ENCODE results near the gene CDH4. TPM values are rescaled to one million over a fixed set of nuclear protein-coding genes. Genes with fewer than 3 reads are reported as not detected.

The CDH4 gene
- total and polyA plus RNA-seq, 2 donors (not counting 3 experiments of a cell fraction or from before 2014, with no cell fraction given): 0.17 to 0.51 TPM

DNA sequence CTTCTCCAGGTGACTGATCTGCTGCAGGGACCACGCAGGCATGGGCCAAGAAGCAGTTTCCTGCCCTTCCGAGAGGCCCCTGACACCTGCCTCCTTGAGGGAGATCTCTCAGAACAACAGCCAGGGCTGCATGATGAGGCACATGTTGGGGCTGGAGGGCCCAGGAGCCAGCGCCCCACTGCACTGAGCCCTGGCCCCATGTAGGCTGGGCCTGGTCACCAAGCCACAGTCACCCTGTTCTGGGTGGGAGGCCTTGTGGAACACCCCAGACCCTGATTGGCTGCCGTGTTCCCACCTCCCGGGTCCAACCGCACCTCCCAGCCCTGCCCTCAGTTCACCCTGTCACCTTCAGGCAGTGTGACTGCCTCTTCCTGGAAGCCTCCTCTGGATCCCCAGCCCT is 639.4 kb downstream of the CDH4 start:
- no TSS peak for BruUV-seq (replicated peaks)
- DNase-seq (ENCODE audit: low read depth, low spot score): no peak

More for the DNA sequence above, 639.4 kb downstream of the CDH4 start:
- intact Hi-C loops (cut with micrococcal nuclease) (no loop called here), dilution Hi-C loops (cut with MboI; ENCODE audit: extremely low pct_ligation_motif_present, low sequenced_read_pairs) (no loop called here)
- no peaks in the 10 kb centered on the region for H3K4me1 ChIP-seq (ENCODE audit: control insufficient read depth, extremely low read depth, insufficient read depth, low read length)
- POLR2A ChIA-PET: no interaction called here
- H3K4me2 ChIP-seq (ENCODE audit: insufficient read depth, low read length): no peak overlapping the region
- H3K36me3 ChIP-seq (ENCODE audit: control insufficient read depth in 2 of 2, extremely low read depth in 1 of 2, insufficient read depth in 2 of 2, low read length in 2 of 2): no peaks in the 10 kb centered on the region
- H4K20me1 ChIP-seq (replicated peaks; ENCODE audit: control insufficient read depth, extremely low read depth, insufficient read depth, low read length): no peaks in the 10 kb centered on the region
- no peaks in the 10 kb centered on the region for H3K27me3 ChIP-seq (ENCODE audit: control insufficient read depth in 2 of 2, insufficient read depth in 2 of 2, low read length in 2 of 2)
- H3K9me1 ChIP-seq (replicated peaks; ENCODE audit: control insufficient read depth, extremely low read depth, insufficient read depth, low read length): no peaks in the 10 kb centered on the region
- TF ChIP-seq MYC (IDR thresholded peaks at IDR 0.05; ENCODE audit: low read depth, low read length) (no peak), JUN (IDR thresholded peaks at IDR 0.05; ENCODE audit: borderline replicate concordance, insufficient read depth, insufficient read length, low read depth) (no peak), POLR2A (IDR thresholded peaks at IDR 0.05; ENCODE audit: low read depth, low read length) (no peak), GATA2 (IDR thresholded peaks at IDR 0.05; ENCODE audit: insufficient read depth, insufficient read length, low read depth, low read length) (no peak), POLR2AphosphoS5 (IDR thresholded peaks at IDR 0.05; ENCODE audit: insufficient read depth, low read depth, low read length) (no peak), EZH2 (IDR thresholded peaks at IDR 0.05; ENCODE audit: borderline replicate concordance, low read depth, low read length, severe bottlenecking) (no peak)
- TF ChIP-seq, protein P1, sequence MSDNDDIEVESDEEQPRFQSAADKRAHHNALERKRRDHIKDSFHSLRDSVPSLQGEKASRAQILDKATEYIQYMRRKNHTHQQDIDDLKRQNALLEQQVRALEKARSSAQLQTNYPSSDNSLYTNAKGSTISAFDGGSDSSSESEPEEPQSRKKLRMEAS (IDR thresholded peaks at IDR 0.05; ENCODE audit: insufficient read depth, insufficient read length): no peak
- TF ChIP-seq, protein P2, sequence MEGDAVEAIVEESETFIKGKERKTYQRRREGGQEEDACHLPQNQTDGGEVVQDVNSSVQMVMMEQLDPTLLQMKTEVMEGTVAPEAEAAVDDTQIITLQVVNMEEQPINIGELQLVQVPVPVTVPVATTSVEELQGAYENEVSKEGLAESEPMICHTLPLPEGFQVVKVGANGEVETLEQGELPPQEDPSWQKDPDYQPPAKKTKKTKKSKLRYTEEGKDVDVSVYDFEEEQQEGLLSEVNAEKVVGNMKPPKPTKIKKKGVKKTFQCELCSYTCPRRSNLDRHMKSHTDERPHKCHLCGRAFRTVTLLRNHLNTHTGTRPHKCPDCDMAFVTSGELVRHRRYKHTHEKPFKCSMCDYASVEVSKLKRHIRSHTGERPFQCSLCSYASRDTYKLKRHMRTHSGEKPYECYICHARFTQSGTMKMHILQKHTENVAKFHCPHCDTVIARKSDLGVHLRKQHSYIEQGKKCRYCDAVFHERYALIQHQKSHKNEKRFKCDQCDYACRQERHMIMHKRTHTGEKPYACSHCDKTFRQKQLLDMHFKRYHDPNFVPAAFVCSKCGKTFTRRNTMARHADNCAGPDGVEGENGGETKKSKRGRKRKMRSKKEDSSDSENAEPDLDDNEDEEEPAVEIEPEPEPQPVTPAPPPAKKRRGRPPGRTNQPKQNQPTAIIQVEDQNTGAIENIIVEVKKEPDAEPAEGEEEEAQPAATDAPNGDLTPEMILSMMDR (IDR thresholded peaks at IDR 0.05; ENCODE audit: extremely low read depth in 1 of 2, insufficient read depth in 1 of 2, low read depth in 1 of 2, low read length in 2 of 2): no peak
- H3K27ac ChIP-seq (ENCODE audit: insufficient read depth, low read depth, low read length): no peak overlapping the region
- H3K9ac ChIP-seq (replicated peaks; ENCODE audit: extremely low read depth, insufficient read depth, low read length): no peak overlapping the region
- CTCF ChIA-PET: no interaction called here
- no peak for FAIRE-seq
- no peak overlapping the region for H3K4me3 ChIP-seq (replicated peaks in 1 of 3; ENCODE audit: insufficient read depth in 1 of 3, low read depth in 1 of 3, low read length in 3 of 3)
- H3K79me2 ChIP-seq (ENCODE audit: control insufficient read depth, insufficient read depth, low read length): no peaks in the 10 kb centered on the region
- H2AFZ ChIP-seq (ENCODE audit: low read depth, low read length): no peak overlapping the region
- no peaks in the 10 kb centered on the region for H3K9me3 ChIP-seq (replicated peaks; ENCODE audit: control insufficient read depth, insufficient read depth, low read length)

Measured in endothelial cell of umbilical vein (primary cell).